Ascending aorta (tissue), 2 donors: ENCODE results near the gene DMPK. TPM values are rescaled to one million over a fixed set of nuclear protein-coding genes. Genes with fewer than 3 reads are reported as not detected.

Experiments used
- DNase-seq, 2 donors: peaks; one replicate each; pipeline ENCODE4 v3.0.0-alpha.2; 2019; ENCODE audit warnings: low spot score in 2 of 2
- H3K27ac ChIP-seq, 2 donors: fragments of 200-600 bp; sonication (generic); one replicate each; pipeline ENCODE4 v1.5.1; 2016 to 2017; ENCODE audit warnings: mild to moderate bottlenecking in 1 of 2
- H3K27me3 ChIP-seq: fragments of 200-600 bp; sonication (generic); one replicate; pipeline ENCODE4 v1.5.1; 2017
- H3K36me3 ChIP-seq, 2 donors: fragments of 200-600 bp; sonication (generic); one replicate each; pipeline ENCODE4 v1.5.1; 2016
- H3K4me1 ChIP-seq, 2 donors: fragments of 200-600 bp; sonication (generic); one replicate each; pipeline ENCODE4 v1.5.1; 2016 to 2017; ENCODE audit warnings: mild to moderate bottlenecking in 1 of 2
- H3K4me3 ChIP-seq, 2 donors: fragments of 200-600 bp; sonication (generic); one replicate each; pipeline ENCODE4 v1.5.1; 2016 to 2017; ENCODE audit warnings: mild to moderate bottlenecking in 1 of 2
- H3K9me3 ChIP-seq, 2 donors: fragments of 200-600 bp; sonication (generic); one replicate each; pipeline ENCODE4 v1.5.1; 2016
- intact Hi-C: fragments of 100-400 bp; cut with DNase I; formaldehyde crosslinking; loops from one replicate; pipeline ENCODE4 v1.15.1; 2023
- total RNA-seq: library from RNA; depleted of rRNA; stranded (reverse); fragments of >200 nt; gene quantifications from one replicate; pipeline ENCODE4 v1.1.0, GENCODE V29; 2016
- TF ChIP-seq, protein P1 (sequence below), 3 experiments: fragments of 200-600 bp in 2 of 3; fragments of 450-650 bp in 1 of 3; sonication (generic) in 2 of 3; IDR thresholded peaks; one replicate each; pipeline ENCODE4 v1.5.1; 2016 to 2019; ENCODE audit warnings: antibody characterized with exemption in 3 of 3, mild to moderate bottlenecking in 1 of 3, moderate library complexity in 1 of 3

Gene DMPK
- total RNA-seq, 1 donor from 2014 or later: 76.8 TPM

DNA sequence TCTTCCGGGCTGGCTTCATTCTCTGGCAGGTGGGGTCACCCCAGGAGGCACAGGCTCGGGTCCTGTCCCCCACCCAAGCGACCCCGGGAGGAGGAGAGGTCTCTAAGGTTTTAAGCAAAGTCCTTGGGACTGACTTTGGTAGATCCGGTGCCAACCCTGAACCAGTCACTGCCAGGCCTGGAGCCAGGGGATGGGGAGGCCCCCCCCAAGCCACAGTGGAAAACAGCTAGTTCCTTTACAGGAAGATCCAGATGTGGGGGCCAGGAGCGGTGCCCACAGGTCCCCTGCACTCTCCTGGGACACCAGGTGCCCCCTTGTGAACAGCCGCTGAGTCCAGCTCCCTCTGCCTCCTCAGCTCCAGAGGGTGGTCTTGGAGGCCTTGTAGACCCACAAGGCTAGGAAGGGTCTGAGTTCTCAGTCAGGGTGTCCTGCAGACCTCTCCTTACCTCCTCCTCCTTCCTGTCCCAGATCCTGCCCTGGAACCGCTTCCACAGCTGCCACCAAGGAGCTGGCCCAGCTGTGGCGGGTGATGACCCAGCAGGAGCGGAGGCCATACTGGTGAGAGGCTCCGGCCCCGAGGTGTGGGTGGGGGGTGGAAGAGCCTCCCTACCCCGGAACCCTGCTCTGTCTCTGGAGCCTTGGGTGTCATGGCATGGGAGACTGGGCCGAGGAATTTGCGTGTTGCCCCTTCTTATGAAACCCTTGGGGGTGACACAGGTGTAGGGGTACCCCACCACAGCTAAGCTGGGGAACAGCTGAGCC, 19.2 kb downstream of the DMPK start:
- Histone ChIP-seq H3K9me3 (no peaks in the 10 kb centered on the region), H3K36me3 (no peaks in the 10 kb centered on the region), H3K27ac (peak overlapping the region in 1 of 2 donors; percentile 96), H3K27me3 (no peaks in the 10 kb centered on the region), H3K4me1 (peaks cover 23 to 36% of the 10 kb centered on the region in 2 donors), H3K4me3 (no peak overlapping the region)
- TF ChIP-seq, protein P1, sequence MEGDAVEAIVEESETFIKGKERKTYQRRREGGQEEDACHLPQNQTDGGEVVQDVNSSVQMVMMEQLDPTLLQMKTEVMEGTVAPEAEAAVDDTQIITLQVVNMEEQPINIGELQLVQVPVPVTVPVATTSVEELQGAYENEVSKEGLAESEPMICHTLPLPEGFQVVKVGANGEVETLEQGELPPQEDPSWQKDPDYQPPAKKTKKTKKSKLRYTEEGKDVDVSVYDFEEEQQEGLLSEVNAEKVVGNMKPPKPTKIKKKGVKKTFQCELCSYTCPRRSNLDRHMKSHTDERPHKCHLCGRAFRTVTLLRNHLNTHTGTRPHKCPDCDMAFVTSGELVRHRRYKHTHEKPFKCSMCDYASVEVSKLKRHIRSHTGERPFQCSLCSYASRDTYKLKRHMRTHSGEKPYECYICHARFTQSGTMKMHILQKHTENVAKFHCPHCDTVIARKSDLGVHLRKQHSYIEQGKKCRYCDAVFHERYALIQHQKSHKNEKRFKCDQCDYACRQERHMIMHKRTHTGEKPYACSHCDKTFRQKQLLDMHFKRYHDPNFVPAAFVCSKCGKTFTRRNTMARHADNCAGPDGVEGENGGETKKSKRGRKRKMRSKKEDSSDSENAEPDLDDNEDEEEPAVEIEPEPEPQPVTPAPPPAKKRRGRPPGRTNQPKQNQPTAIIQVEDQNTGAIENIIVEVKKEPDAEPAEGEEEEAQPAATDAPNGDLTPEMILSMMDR (IDR thresholded peaks at IDR 0.05): no peak
- DNase-seq: no peak
- intact Hi-C loops: no loop called here

DNA sequence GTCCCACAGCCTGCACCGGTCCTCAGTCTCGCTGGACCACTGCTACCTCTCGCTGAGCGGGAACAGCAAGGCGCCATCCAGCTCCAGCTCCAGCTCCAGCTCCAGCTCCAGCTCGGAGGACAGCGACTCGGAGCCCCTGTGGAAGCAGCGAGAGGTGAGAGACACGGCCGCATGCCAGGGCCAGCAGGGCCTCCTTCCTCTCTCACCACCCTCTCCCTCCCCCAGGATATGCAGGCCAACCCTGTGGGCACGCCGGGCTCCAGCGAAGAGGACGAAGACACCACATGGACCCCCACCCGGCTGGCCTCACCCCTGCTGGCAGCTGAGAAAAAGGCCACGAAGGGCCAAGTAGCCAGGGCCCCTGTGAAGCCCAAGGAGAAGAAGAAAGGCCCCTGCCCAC, 20.6 kb downstream of the DMPK start:
- Histone ChIP-seq H3K36me3 (no peaks in the 10 kb centered on the region), H3K4me3 (no peak overlapping the region), H3K27me3 (no peaks in the 10 kb centered on the region), H3K9me3 (no peaks in the 10 kb centered on the region), H3K27ac (no peak overlapping the region), H3K4me1 (peaks cover 23 to 33% of the 10 kb centered on the region in 2 donors)
- TF ChIP-seq, protein P1 (IDR thresholded peaks at IDR 0.05): no peak
- intact Hi-C loops: no loop called here
- DNase-seq: no peak

GRCh38 chr19:45758921-45759320, 23.4 kb downstream of the DMPK start:
- Histone ChIP-seq H3K9me3 (no peaks in the 10 kb centered on the region), H3K27me3 (no peaks in the 10 kb centered on the region), H3K27ac (no peak overlapping the region), H3K4me1 (peaks cover 2 to 5% of the 10 kb centered on the region in 2 donors), H3K36me3 (no peaks in the 10 kb centered on the region), H3K4me3 (no peak overlapping the region)
- intact Hi-C loops: no loop called here
- TF ChIP-seq, protein P1 (IDR thresholded peaks at IDR 0.05): no peak
- DNase-seq: no peak

DNA sequence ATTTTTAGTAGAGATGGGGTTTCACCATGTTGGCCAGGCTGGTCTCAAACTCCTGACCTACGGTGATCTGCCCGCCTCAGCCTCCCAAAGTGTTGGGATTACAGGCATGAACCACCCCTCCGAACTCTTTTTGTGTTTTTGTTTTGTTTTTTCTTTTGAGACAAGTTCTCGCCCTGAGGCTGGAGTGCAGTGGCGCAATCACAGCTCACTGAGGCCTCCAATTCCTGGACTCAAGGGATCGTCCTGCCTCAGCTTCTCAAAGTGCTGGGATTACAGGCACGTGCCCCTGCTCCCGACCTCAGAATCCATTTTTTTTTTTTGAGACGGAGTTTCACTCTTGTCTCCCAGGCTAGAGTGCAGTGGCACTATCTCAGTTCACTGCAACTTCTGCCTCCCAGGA, 24.6 kb downstream of the DMPK start:
- TF ChIP-seq, protein P1 (IDR thresholded peaks at IDR 0.05): no peak
- Histone ChIP-seq H3K4me3 (no peak overlapping the region), H3K27ac (no peak overlapping the region), H3K9me3 (no peaks in the 10 kb centered on the region), H3K27me3 (no peaks in the 10 kb centered on the region), H3K36me3 (no peaks in the 10 kb centered on the region), H3K4me1 (no peaks in the 10 kb centered on the region)
- intact Hi-C loops: no loop called here
- no peak for DNase-seq

DNA sequence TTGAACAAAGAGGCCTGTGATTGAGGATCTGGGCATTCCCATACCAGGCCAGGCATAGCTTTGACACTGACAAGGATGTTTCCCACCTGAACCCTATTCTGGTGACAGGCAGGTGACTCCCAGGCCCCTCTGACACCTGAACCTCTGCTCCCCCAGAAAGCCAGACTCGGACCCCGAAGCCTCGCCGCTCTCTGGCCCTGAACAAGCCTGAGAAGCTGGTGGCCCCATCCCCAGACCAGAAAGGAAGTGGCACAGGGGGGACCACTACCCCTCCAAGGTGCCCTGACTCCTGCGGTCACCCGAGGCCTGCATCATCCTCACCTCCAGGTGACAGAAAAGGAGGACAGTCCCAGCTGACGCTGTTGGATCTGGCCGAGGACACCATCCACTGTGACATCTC, 28.0 kb downstream of the DMPK start:
- DNase-seq: no peak
- Histone ChIP-seq H3K36me3 (no peaks in the 10 kb centered on the region), H3K4me1 (no peaks in the 10 kb centered on the region), H3K4me3 (no peak overlapping the region), H3K9me3 (no peaks in the 10 kb centered on the region), H3K27me3 (no peaks in the 10 kb centered on the region), H3K27ac (no peak overlapping the region)
- TF ChIP-seq, protein P1 (IDR thresholded peaks at IDR 0.05): no peak
- intact Hi-C loops: no loop called here
